Fibroblast of skin of right quadriceps (primary cell): Measurements from ENCODE around the gene TMEM86B.
"Not testable (repeated sequence)": the region's sequence is repeated elsewhere in the genome, so short reads cannot be mapped to it uniquely, and the experiment has no call there.

Source experiments
- DNase-seq: peaks from one replicate; pipeline ENCODE4 v3.0.0-alpha.2; 2013

Gene TMEM86B

GRCh38 chr19:55240713-55241020 lies 12.1 kb upstream of the TMEM86B start:
- DNase-seq = no peak

GRCh38 chr19:55239004-55239403 lies 10.4 kb upstream of the TMEM86B start:
- no peak for DNase-seq

DNA sequence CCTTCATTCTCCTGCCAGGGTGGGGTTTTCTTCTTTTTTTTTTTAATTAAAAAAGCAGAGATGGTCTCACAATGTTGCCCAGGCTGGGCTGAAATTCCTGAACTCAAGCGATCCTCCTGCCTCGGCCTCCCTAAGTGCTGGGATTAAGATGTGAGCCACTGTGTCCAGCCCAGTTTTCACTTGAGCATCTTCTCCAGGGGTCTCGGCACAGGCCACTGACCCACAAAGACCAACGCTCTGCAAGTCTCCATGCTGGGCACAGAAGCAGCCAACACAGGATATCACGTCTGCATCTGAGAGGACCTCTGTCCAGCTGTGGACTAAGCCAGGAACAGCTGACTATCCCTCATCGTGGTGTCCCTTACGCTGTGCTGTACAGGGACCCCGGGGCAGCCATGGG lies 9.5 kb upstream of the TMEM86B start:
- DNase-seq = no peak

DNA sequence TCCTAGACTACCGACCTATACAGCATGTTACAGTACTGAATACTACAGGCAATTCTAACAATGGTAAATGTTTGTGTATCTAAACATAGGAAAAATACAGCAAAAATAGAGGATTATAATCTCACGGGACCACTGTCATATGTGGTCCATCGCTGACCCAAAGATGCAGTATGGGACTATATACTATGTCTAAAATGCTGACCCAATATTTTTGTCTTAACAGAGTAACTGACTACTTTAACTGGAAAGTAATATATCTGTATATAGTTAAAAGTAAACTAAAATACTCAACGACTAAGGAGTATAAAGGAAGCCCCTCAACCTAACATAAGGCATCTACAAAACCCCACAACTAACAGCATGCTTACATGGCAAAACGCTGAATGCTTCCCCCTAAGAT lies 4.4 kb upstream of the TMEM86B start:
- no peak for DNase-seq

DNA sequence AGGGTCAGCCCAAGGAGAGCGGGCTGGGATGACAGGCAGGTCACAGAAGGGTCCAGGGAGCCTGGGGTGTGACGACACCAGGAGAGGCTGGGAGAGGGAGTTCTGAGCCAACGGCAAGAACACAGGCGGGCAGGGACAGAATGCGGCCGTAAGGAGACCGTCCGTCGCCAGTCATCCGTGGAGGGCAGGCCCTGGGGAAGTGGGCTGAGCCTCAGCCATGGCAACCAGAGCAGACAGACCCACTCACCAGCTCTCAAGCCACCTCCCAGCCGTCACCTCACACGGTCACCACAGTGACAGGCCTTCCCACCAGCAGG lies 3.7 kb upstream of the TMEM86B start:
- no peak for DNase-seq

- no peak for DNase-seq
Measured at GRCh38 chr19:55231391-55232285, 3.1 kb upstream of the TMEM86B start.

GRCh38 chr19:55230780-55231179 lies 2.2 kb upstream of the TMEM86B start:
- DNase-seq = no peak

DNA sequence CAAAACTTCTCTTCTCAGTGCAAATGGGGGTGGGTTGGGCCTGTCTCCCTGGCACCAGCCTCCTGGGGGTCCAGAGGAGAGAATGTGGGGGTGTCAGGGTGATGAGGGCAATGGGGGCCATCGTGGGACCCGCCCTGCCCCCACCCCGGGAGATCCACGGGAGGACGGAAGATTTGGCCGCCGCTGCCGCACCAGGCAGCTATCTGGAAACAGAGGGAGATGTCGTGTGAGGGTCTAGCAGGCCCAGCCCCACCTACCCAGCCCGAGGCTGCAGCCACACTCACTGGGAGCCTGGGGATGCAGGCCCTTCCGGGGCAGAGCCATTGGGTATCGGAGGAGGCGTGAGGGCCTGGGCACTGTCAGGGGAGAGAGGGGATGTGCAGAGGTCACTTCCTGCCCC lies 1.8 kb upstream of the TMEM86B start:
- no peak for DNase-seq

- DNase-seq = no peak
Measured at GRCh38 chr19:55229789-55230182, 1.2 kb upstream of the TMEM86B start.

- no peak for DNase-seq
Measured at GRCh38 chr19:55229145-55229788, 704 bp upstream of the TMEM86B start.

GRCh38 chr19:55228015-55228391 lies 560 bp downstream of the TMEM86B start:
- no peak for DNase-seq

DNA sequence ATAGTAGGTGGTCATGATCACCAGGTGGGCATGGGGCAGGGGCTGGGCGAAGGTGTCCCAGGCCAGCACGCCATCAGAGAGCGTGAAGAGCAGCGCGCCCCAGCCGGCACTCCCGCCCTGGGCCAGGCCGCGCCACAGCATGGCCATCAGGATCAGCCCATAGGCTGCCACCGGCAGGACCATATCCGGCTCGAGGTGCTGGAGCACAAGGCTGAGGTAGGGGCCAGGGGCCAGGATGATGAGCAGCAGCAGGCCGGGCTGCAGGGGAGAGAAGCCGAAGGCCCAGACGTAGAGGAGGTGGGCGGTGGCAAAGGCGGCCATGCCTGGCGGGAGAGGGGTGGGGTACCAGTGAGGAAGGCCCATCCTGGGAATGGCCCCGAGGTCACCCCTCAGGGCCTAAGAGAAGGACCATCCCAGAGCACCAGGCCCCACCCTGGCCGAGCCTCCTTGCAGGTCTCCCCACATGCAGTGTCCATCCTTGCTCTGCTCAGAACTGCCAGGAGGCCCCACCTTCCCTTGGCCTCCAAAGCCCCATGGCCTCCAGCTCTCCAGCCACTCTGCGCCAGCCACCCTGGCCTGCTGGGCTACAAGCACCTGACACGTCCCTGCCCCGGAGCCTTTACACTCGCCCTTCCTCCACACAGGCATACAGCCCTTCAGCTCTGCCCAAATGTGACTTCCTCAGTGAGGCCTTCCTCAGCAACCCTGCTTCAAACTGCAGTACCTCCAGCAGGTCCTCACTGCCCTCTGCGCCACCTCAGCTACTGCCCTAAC lies 1.1 kb downstream of the TMEM86B start:
- no peak for DNase-seq

DNA sequence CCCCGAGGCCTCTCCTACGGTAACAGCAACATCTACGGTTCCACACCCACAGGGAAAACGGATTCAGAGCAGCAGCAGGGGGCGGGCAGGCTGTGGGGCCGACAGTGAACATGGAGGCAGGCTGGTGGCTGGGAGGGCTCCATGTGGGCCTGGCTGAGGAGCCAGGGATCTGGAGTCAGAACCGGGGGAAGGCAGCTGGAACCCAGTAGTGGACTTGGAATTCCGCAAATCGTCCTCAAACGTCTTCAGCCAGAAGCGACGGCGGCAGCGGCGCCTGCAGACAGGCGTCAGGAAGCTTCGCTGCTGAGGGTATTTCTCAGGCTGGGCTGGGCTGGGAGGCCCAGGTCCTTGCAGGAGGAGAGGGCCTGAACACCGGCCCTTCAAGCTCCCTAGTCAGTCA lies 1.8 kb downstream of the TMEM86B start:
- no peak for DNase-seq

- DNase-seq = no peak
Measured at GRCh38 chr19:55226273-55226672, 2.3 kb downstream of the TMEM86B start.

DNA sequence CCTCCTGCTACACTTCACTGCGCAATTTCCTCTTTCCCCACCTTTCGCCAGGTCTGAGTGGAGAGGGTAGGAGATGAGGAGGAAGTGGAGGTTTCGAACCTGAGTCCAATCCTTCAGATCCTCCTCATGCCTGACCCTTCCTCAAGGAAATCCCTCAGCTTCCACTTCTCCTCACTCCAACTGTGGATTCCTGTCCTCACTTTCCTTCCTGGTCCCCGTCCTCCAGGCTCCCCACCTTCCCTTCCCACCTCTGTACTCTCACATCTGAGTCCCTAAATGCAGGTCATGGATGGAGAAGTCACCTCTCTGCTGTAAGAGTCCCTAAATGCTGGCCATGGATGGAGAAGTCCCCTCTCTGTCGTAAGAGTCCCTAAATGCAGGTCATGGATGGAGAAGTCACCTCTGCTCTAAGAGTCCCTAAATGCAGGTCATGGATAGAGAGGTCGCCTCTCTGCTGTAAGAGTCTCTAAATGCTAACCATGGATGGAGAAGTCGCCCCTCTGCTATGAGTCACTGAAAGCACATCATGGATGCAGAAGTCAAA lies 3.1 kb downstream of the TMEM86B start:
- DNase-seq = no peak

DNA sequence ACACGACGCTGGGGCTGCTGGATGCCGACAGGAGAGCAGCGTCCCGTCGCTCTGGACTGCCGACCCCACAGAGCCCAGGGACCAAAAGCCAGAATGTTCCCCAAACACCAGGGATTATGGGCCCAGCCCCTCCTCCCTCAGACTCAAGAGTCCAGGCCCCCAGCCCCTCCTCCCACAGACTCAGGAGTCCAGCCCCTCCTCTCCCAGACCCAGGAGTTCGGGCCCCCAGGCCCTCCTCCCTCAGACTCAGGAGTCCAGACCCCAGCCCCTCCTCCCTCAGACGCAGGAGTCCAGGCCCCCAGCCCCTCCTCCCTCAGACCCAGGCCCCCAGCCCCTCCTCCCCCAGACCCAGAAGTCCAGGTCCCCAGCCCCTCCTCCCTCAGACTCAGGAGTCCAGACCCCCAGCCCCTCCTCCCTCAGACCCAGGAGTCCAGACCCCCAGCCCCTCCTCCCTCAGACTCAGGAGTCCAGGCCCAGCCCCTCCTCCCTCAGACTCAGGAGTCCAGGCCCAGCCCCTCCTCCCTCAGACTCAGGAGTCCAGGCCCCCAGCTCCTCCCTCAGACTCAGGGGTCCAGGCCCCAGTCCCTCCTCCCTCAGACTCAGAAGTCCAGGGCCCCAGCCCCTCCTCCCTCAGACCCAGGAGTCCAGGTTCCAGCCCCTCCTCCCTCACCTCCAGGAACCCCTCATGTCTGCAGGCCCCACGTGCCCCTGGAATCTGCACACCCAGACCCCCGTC lies 3.7 kb downstream of the TMEM86B start:
- DNase-seq = not testable (repeated sequence)

DNA sequence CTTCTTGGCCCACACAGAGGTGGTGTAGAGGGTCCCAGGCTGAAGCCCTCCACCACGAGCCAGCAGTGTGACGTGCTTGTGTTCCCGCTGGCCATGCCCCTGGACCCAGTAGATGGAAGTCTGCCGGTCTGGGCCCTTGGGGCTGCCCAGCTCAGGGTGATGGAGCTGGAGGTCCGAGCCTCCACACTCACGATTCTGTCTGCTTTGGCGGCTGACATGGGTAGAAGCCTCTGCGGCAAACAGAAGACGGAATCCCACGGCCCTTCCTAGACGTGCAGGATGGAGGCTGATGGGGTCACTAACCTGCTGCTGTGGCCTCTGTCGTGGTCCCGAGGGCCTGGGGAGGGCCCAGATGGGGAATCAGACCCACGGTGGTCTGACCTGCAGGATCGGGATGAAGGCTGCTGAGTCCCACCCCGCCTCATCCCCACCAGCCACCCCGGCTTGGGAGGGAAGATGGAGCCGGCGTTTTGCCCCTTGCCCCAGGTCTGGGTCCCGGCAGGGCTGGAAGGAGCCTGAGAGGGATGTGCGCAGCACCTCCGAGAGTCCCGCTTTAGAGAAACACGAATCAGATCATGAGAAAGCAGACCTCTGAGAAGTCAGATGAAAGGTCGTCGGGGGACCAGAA lies 4.4 kb downstream of the TMEM86B start:
- DNase-seq = no peak

DNA sequence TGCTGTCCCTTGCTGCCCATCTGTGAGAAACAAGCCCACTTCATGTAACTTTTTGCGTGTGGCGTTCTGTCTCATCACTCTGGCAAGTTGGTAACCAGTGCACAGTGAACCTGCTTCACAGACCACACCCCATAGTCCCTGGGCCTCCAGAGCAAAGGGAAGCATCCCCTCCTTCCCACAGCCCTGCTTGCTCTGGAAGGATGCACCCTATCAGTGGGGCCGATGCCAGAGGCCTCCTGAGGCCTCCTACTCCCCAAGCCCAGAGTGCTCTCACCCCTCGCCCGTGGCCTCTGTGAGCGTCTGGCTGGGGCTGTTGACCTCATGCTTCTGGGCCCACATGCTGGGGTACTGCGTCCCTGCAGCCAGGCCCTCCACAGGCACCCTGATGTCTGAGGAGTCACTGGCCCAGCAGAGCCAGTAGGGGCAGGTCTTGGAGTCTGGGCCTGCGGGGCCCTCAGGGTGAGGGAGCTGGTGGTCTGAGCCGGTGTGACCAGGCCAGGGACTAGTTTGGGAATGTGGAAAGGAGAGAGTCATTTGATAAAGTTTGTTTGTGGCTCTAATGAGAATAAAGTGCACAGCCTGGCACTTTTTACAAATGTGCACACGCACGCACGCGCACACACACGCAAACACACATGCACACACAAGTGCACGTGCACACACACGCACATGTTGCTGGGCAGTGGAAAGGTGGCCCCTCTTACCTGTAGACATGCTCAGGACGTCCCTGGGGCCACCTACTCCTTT lies 5.1 kb downstream of the TMEM86B start:
- DNase-seq = no peak

DNA sequence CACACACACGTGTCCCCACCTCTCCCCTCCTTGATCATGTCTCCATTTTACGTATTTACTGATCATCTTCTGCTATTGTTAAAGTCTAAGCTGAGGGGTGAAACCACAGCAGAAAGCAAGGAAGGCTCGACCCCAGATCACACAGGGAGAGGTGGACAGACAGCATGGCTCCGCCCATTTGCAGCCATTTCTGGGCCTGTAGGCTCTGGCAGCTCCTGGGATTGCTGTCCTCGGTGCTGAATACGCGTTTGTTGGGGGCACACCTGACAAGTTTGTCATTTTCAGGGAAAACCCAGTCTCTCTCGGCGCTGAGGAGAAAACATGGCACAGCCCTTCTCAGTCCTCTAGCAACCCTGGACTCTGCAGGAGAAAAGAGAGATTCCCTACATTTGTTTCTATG lies 8.0 kb downstream of the TMEM86B start:
- no peak for DNase-seq

DNA sequence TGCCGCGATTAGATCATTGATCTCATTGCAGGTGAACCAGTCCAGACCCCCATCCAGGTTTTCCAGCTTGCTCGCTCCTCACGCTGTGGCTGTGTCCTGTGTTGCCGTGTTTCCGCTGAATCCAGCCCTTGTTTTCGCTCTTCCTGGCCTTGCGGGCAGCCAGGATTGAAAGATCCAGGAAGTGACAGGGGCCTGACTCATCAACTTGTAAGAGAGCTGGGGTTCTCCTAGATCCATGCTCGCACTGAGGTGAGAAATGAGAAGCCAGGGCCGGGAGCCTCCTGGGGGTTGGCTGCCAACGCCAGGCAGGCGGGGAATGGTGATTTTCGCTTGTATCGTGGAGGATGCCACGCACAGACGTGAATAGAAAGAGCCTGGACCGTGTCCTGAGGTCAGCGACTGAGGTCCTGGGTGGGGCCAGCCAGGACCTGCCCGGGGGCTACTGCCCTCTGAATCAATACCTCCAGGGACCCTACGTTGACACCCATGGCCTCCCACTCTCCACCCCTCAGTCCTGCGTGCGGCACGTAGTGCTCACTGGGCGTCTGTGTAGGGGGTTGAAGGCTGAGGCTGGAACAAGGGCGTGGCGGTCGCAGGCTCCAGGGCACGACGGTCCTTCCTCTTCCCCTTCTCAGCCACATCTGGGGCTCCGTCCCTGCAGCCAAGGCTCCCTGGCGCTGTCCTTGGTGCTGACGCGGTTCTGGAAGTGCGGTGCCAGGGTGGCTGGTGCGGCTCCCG lies 11.9 kb downstream of the TMEM86B start:
- peak; percentile 99 for DNase-seq

DNA sequence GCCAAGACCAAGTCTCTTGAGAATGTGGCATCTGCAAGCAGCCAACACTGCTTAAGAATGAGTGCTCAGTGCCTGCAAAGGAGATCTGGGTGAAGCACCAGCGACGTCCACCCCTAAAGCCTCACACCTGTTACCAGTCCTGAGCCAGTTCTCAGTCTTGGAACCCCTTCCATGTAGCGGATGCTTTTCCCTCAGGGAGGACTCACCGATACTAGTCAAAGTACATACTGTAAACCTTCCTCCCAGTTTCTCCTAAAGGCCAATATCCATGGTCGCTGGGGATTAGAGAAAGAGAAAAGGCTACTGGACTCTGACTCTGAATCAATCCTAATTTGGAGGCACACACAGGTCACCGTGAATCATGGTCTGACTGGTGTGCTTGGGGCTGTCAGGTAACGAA lies 15.0 kb downstream of the TMEM86B start:
- no peak for DNase-seq
